H1 (cell line): ENCODE results near the gene IRX4. TPM values are rescaled to one million over a fixed set of nuclear protein-coding genes. Genes with fewer than 3 reads are reported as not detected.
A peak's percentile ranks its signal among the peaks of the same experiment; 100 is the strongest.

Source experiments
- CTCF ChIA-PET: fragments of 300-600 bp; sonication (Branson Sonifier 250); formaldehyde crosslinking; loops from one replicate; lab custom pipeline; 2021; ENCODE audit not compliant: partially characterized antibody; lab: Charles Lee
- POLR2A ChIA-PET: fragments of 300-600 bp; sonication (Branson Sonifier 250); formaldehyde crosslinking; loops from one replicate; lab custom pipeline; 2021; ENCODE audit warnings: inconsistent platforms; ENCODE audit not compliant: partially characterized antibody; lab: Charles Lee
- DNase-seq, 2 experiments: peaks; one replicate each; pipeline versions ENCODE4 v3.0.0 to v3.0.0-alpha.2; 2010 to 2022; ENCODE audit warnings: low spot score in 2 of 2, low read depth in 1 of 2, mixed read lengths in 1 of 2
- FAIRE-seq: peaks from 2 replicates; lab custom pipeline; 2011; peaks lifted over from hg19 to GRCh38; lab: Jason Lieb, UNC
- H2AFZ ChIP-seq: 2 replicates; pipeline ENCODE4 v1.8.1; 2012; ENCODE audit warnings: low read length, inconsistent platforms
- H2AK5ac ChIP-seq: 2 replicates; pipeline ENCODE4 v1.6.1; 2013; ENCODE audit warnings: low read depth, low read length
- H2BK120ac ChIP-seq: replicated peaks from 2 replicates; pipeline ENCODE3; 2013; ENCODE audit warnings: low read depth, low read length, inconsistent platforms
- H2BK12ac ChIP-seq: 2 replicates; pipeline ENCODE4 v1.6.1; 2013; ENCODE audit warnings: low read depth, low read length
- H2BK15ac ChIP-seq: 2 replicates; pipeline ENCODE4 v1.6.1; 2013; ENCODE audit warnings: low read length
- H2BK20ac ChIP-seq: 2 replicates; pipeline ENCODE4 v1.6.1; 2013; ENCODE audit warnings: low read length
- H2BK5ac ChIP-seq: 2 replicates; pipeline ENCODE4 v1.6.1; 2013; ENCODE audit warnings: low read depth, low read length
- H3K14ac ChIP-seq: 2 replicates; pipeline ENCODE4 v1.6.1; 2013; ENCODE audit warnings: inconsistent platforms; ENCODE audit not compliant: insufficient read length
- H3K18ac ChIP-seq: 2 replicates; pipeline ENCODE4 v1.6.1; 2013; ENCODE audit warnings: low read length; ENCODE audit errors: extremely low read depth
- H3K23ac ChIP-seq: 2 replicates; pipeline ENCODE4 v1.6.1; 2013; ENCODE audit warnings: inconsistent platforms; ENCODE audit not compliant: insufficient read length
- H3K23me2 ChIP-seq: 2 replicates; pipeline ENCODE4 v1.6.1; 2013; ENCODE audit warnings: low read depth, low read length
- H3K27ac ChIP-seq: 2 replicates; pipeline ENCODE4 v1.6.1; 2011; ENCODE audit warnings: low read depth, low read length, inconsistent platforms
- H3K27me3 ChIP-seq, 4 experiments: replicated peaks in 1 of 4; 1 replicate in 1 of 4; 2 replicates in 3 of 4; pipeline versions ENCODE4 v1.6.1 to v1.8.1; 2011 to 2013; ENCODE audit warnings: low read length in 3 of 4, mild to moderate bottlenecking in 3 of 4, inconsistent platforms in 2 of 4, mixed read lengths in 2 of 4, moderate library complexity in 1 of 4; ENCODE audit not compliant: control insufficient read depth in 3 of 4, insufficient read depth in 3 of 4; ENCODE audit errors: extremely low read depth in 1 of 4
- H3K36me3 ChIP-seq, 4 experiments: 2 replicates each; pipeline versions ENCODE4 v1.6.1 to v1.8.1; 2011 to 2013; ENCODE audit warnings: mild to moderate bottlenecking in 4 of 4, low read length in 3 of 4, moderate library complexity in 2 of 4, control low read depth in 1 of 4, inconsistent platforms in 1 of 4; ENCODE audit not compliant: insufficient read depth in 4 of 4, control insufficient read depth in 2 of 4
- H3K4ac ChIP-seq: replicated peaks from 2 replicates; pipeline ENCODE3; 2013; ENCODE audit warnings: low read length, low read depth, mixed read lengths, inconsistent platforms; ENCODE audit not compliant: insufficient read length
- H3K4me1 ChIP-seq, 4 experiments: replicated peaks in 1 of 4; 1 replicate in 1 of 4; 2 replicates in 3 of 4; pipeline versions ENCODE4 v1.6.1 to v1.8.1; 2011 to 2013; ENCODE audit warnings: low read length in 3 of 4, inconsistent platforms in 2 of 4, mixed read lengths in 1 of 4; ENCODE audit not compliant: insufficient read depth in 4 of 4, control insufficient read depth in 3 of 4
- H3K4me2 ChIP-seq, 2 experiments: 2 replicates each; pipeline versions ENCODE4 v1.6.1 to v1.8.1; 2011 to 2013; ENCODE audit warnings: low read depth in 2 of 2, low read length in 2 of 2, control low read depth in 1 of 2, inconsistent platforms in 1 of 2, mild to moderate bottlenecking in 1 of 2; ENCODE audit not compliant: insufficient read depth in 1 of 2
- H3K4me3 ChIP-seq, 4 experiments: fragments of 200-600, 300-600 bp in 1 of 4; sonication (generic), shearing (Covaris generic), sonication (Bioruptor Twin) in 1 of 4; 2 replicates each; pipeline versions ENCODE4 v1.5.1 to v1.8.1; 2011 to 2016; ENCODE audit warnings: low read length in 4 of 4, low read depth in 3 of 4, control low read depth in 2 of 4, inconsistent platforms in 2 of 4, mild to moderate bottlenecking in 2 of 4, mixed read lengths in 1 of 4, moderate library complexity in 1 of 4; ENCODE audit not compliant: insufficient read depth in 2 of 4; ENCODE audit errors: extremely low read depth in 1 of 4
- H3K56ac ChIP-seq: replicated peaks from 2 replicates; pipeline ENCODE3; 2013; ENCODE audit warnings: low read depth, mild to moderate bottlenecking, mixed read lengths, low read length, inconsistent platforms; ENCODE audit not compliant: insufficient read length
- H3K79me1 ChIP-seq: 2 replicates; pipeline ENCODE4 v1.6.1; 2013; ENCODE audit warnings: low read depth, low read length, control low read depth
- H3K79me2 ChIP-seq, 2 experiments: 2 replicates each; pipeline versions ENCODE4 v1.6.1 to v1.8.1; 2012 to 2013; ENCODE audit warnings: low read length in 2 of 2, mild to moderate bottlenecking in 2 of 2, inconsistent platforms in 1 of 2; ENCODE audit not compliant: insufficient read depth in 2 of 2, control insufficient read depth in 1 of 2
- H3K9ac ChIP-seq, 4 experiments: replicated peaks in 1 of 4; 1 replicate in 1 of 4; 2 replicates in 3 of 4; pipeline versions ENCODE4 v1.6.1 to v1.8.1; 2011 to 2013; ENCODE audit warnings: low read depth in 3 of 4, low read length in 3 of 4, control low read depth in 2 of 4, mild to moderate bottlenecking in 2 of 4, moderate library complexity in 2 of 4, inconsistent platforms in 1 of 4; ENCODE audit errors: extremely low read depth in 1 of 4
- H3K9me3 ChIP-seq, 2 experiments: 2 replicates each; pipeline versions ENCODE4 v1.6.1 to v1.8.1; 2012 to 2013; ENCODE audit warnings: mild to moderate bottlenecking in 2 of 2, moderate library complexity in 2 of 2, control low read depth in 1 of 2, inconsistent platforms in 1 of 2, low read depth in 1 of 2, low read length in 1 of 2, mixed read lengths in 1 of 2; ENCODE audit not compliant: insufficient read depth in 2 of 2
- H4K20me1 ChIP-seq, 2 experiments: replicated peaks in 1 of 2; 2 replicates each; pipeline versions ENCODE3 to v1.8.1; 2011 to 2013; ENCODE audit warnings: inconsistent platforms in 2 of 2, low read length in 2 of 2, mild to moderate bottlenecking in 1 of 2; ENCODE audit not compliant: insufficient read depth in 2 of 2, control insufficient read depth in 1 of 2
- H4K5ac ChIP-seq: 2 replicates; pipeline ENCODE4 v1.6.1; 2013; ENCODE audit warnings: low read length, low read depth, mixed read lengths, inconsistent platforms; ENCODE audit not compliant: insufficient read length
- H4K8ac ChIP-seq: 2 replicates; pipeline ENCODE4 v1.8.0; 2013; ENCODE audit warnings: mild to moderate bottlenecking, moderate library complexity, low read length, inconsistent platforms; ENCODE audit not compliant: insufficient read depth; ENCODE audit errors: extremely low read depth
- H4K91ac ChIP-seq: replicated peaks from 2 replicates; pipeline ENCODE3; 2013; ENCODE audit warnings: low read length, mixed read lengths, inconsistent platforms; ENCODE audit not compliant: insufficient read length
- BACH1 ChIP-seq: IDR thresholded peaks from 2 replicates; pipeline ENCODE4 v1.6.1; 2012; ENCODE audit warnings: low read length, improper control_type of control experiment
- BRCA1 ChIP-seq: IDR thresholded peaks from 2 replicates; pipeline ENCODE4 v1.6.1; 2012; ENCODE audit warnings: low read depth, low read length, improper control_type of control experiment
- CREB1 ChIP-seq: IDR thresholded peaks from 2 replicates; pipeline ENCODE4 v1.6.1; 2012; ENCODE audit warnings: inconsistent platforms
- EGR1 ChIP-seq: IDR thresholded peaks from 2 replicates; pipeline ENCODE4 v1.6.1; 2011; ENCODE audit warnings: low read depth, low read length, borderline replicate concordance
- EP300 ChIP-seq, 2 experiments: IDR thresholded peaks; 1 replicate in 1 of 2; 2 replicates in 1 of 2; pipeline ENCODE4 v1.6.1; 2011 to 2012; ENCODE audit warnings: low read depth in 2 of 2, low read length in 2 of 2, mild to moderate bottlenecking in 2 of 2, borderline replicate concordance in 1 of 2, inconsistent platforms in 1 of 2, moderate library complexity in 1 of 2
- HDAC6 ChIP-seq: IDR thresholded peaks from one replicate; pipeline ENCODE4 v1.7.1; 2012; ENCODE audit warnings: low read depth, mild to moderate bottlenecking, inconsistent platforms, low read length, moderate library complexity
- JUN ChIP-seq: IDR thresholded peaks from 2 replicates; pipeline ENCODE4 v1.6.1; 2011; ENCODE audit warnings: low read depth, mild to moderate bottlenecking, improper control_type of control experiment, low read length
- POLR2AphosphoS5 ChIP-seq: IDR thresholded peaks from 2 replicates; pipeline ENCODE4 v1.6.1; 2011; ENCODE audit warnings: low read depth, low read length
- POU5F1 ChIP-seq: IDR thresholded peaks from 2 replicates; pipeline ENCODE4 v1.6.1; 2011; ENCODE audit warnings: low read depth, mild to moderate bottlenecking, low read length, moderate library complexity
- RFX5 ChIP-seq: IDR thresholded peaks from 2 replicates; pipeline ENCODE4 v1.6.1; 2011; ENCODE audit warnings: low read depth, low read length, improper control_type of control experiment, borderline replicate concordance
- SIRT6 ChIP-seq: IDR thresholded peaks from one replicate; pipeline ENCODE4 v1.7.1; 2012; ENCODE audit warnings: low read length, inconsistent platforms
- SP2 ChIP-seq: IDR thresholded peaks from 2 replicates; pipeline ENCODE4 v1.6.1; 2012; ENCODE audit warnings: mild to moderate bottlenecking, low read length, inconsistent platforms
- YY1 ChIP-seq: IDR thresholded peaks from 2 replicates; pipeline ENCODE4 v1.6.1; 2011; ENCODE audit warnings: low read depth, mild to moderate bottlenecking, low read length
- WGBS, 2 experiments: shearing (Covaris generic) in 1 of 2; methylation state at CpG; one replicate each; pipeline versions ENCODE4 v1.1.6 to v1.1.7; 2013 to 2015; ENCODE audit warnings: low lambda C conversion rate in 2 of 2, mixed read lengths in 2 of 2, inconsistent platforms in 1 of 2, low coverage in 1 of 2, missing lambda C conversion rate in 1 of 2; ENCODE audit not compliant: insufficient replicate concordance in 2 of 2, insufficient coverage in 1 of 2, insufficient read length in 1 of 2; ENCODE audit errors: extremely low coverage in 1 of 2, missing lambda C conversion rate in 1 of 2; 5-methylcytosine and 5-hydroxymethylcytosine counted together
- polyA plus RNA-seq, 7 experiments: library from polyadenylated mRNA; depleted of rRNA in 3 of 7; stranded (reverse) in 5 of 7; unstranded in 2 of 7; fragments of >200 nt in 5 of 7; fragments of 200-250 nt in 2 of 7; gene quantifications; 1 replicate in 5 of 7; 2 replicates in 1 of 7; 4 replicates in 1 of 7; pipeline versions ENCODE4 v1.2.1 to v1.2.3, GENCODE V29; 2011 to 2013; ENCODE audit warnings: missing spikeins in 2 of 7, mixed read lengths in 2 of 7
- total RNA-seq: library from RNA; stranded (reverse); fragmentation: NEBNext Ultra II Directional; extraction: Animal tissue kit (Norgen Biotek cat#: 25700); gene quantifications from 2 replicates; pipeline ENCODE4 v1.2.1, GENCODE V29; 2021
- TF ChIP-seq, protein P1 (sequence below): IDR thresholded peaks from 2 replicates; pipeline ENCODE4 v1.6.1; 2012; ENCODE audit warnings: inconsistent platforms

The IRX4 gene
- total and polyA plus RNA-seq, 2 of the 8 experiments (the other 6 are each of a cell fraction or from before 2014, with no cell fraction given), result 0.45 to 1.2 TPM

DNA sequence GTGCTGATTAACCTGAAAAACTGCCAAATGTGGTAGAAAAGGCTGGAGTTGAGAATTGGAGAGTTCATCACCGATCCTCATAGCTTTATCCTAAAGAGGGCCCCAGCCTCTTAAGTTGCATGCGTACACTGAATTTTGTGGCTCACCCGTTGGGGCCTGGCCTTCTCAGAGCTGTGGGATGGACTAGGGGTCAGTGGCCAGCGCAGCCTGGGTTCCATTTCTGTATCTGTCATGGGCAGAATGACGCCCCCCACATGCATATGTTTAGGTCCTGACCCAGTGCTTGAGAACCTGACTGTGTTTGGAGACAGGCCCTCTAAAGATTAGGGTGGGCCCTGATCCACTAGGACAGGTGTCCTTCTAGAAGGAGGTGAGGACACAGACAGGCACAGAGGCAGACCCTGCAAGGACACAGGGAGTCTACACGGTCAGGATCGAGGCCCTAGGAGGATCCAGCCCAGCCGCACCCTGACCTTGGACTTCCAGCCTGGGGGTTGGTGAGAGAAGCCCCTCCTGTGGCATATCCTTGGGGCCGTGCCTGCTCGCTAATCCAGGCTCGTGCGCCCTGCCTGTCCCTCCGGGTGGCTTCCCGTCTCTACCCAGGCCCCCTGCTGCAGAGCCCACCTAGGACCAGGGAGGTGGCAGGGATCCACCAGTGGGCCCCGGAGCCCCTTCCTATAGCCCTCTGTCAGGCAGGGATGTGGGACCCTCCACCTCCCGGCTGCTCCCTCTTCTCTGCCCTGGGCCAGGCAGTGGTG is 49.3 kb downstream of the IRX4 start:
- Histone ChIP-seq H3K23ac (no peak overlapping the region), H2BK15ac (peak overlapping the region; percentile 12; the same call in 1 of the 2 replicates), H4K20me1 (no peaks in the 10 kb centered on the region), H3K9me3 (no peaks in the 10 kb centered on the region), H3K9ac (no peak overlapping the region), H3K4me3 (no peak overlapping the region), H2BK5ac (no peak overlapping the region), H4K91ac (no peak overlapping the region), H3K56ac (no peak overlapping the region), H3K27ac (no peak overlapping the region), H4K5ac (no peak overlapping the region), H3K4me2 (no peak overlapping the region), H3K18ac (no peak overlapping the region), H2AK5ac (no peak overlapping the region), H2BK20ac (no peak overlapping the region), H2BK12ac (no peak overlapping the region), H3K14ac (no peak overlapping the region), H3K4ac (no peak overlapping the region), H3K36me3 (no peaks in the 10 kb centered on the region), H3K23me2 (no peaks in the 10 kb centered on the region), H2BK120ac (no peak overlapping the region), H3K79me2 (no peaks in the 10 kb centered on the region), H2AFZ (no peak overlapping the region), H3K4me1 (peaks cover 3 to 21% (median 5%) of the 10 kb centered on the region in 4 experiments), H3K79me1 (no peaks in the 10 kb centered on the region), H4K8ac (no peak overlapping the region), H3K27me3 (no peaks in the 10 kb centered on the region)
- ChIA-PET CTCF (interaction anchor here (0.6 to 1.9 kb wide), 3 partner anchors 10 to 98 kb away, joined by 3 to 7 read pairs (median 3); no protein-coding TSS in a partner anchor), POLR2A (no interaction called here)
- no peak for DNase-seq
- 92% methylated on average over 15 of the region's 16 CpGs; no CpG with 5 or more reads in 1 of the 2 experiments for WGBS, 2 experiments
- no peak for FAIRE-seq
- TF ChIP-seq BACH1 (no peak), CREB1 (no peak), POU5F1 (no peak), EGR1 (no peak), JUN (no peak), YY1 (no peak), RFX5 (no peak), POLR2AphosphoS5 (no peak), HDAC6 (no peak), SP2 (no peak), BRCA1 (no peak), EP300 (IDR thresholded peaks at IDR 0.05; ENCODE audit: borderline replicate concordance in 1 of 2, low read depth in 2 of 2, low read length in 2 of 2) (no peak), SIRT6 (no peak)
- TF ChIP-seq, protein P1, sequence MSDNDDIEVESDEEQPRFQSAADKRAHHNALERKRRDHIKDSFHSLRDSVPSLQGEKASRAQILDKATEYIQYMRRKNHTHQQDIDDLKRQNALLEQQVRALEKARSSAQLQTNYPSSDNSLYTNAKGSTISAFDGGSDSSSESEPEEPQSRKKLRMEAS, result no peak
